Heart left ventricle (tissue), 16 donors: ENCODE results near the gene TAP1. TPM values are rescaled to one million over a fixed set of nuclear protein-coding genes. Genes with fewer than 3 reads are reported as not detected.

Experiments used
- ATAC-seq, 4 donors: fragments of 200-7000 bp; cut with Tn5 transposase; one replicate each; pipeline ENCODE4 v1.9.1; 2020 to 2022; ENCODE audit warnings: moderate library complexity in 4 of 4, mild to moderate bottlenecking in 3 of 4, moderate number of reproducible peaks in 1 of 4
- DNase-seq, 5 donors: peaks; one replicate each; pipeline ENCODE4 v3.0.0-alpha.2; 2020
- H3K27ac ChIP-seq, 12 donors: fragments of 200-600 bp; sonication (generic) in 4 of 12; one replicate each; pipeline versions ENCODE4 v1.5.0 to v1.8.0; 2016 to 2022; ENCODE audit warnings: mild to moderate bottlenecking in 2 of 12
- H3K27me3 ChIP-seq, 9 donors: fragments of 200-600 bp; sonication (generic) in 2 of 9; one replicate each; pipeline versions ENCODE4 v1.5.1 to v1.8.0; 2016 to 2022; ENCODE audit warnings: mild to moderate bottlenecking in 3 of 9
- H3K36me3 ChIP-seq, 9 donors: fragments of 200-600 bp; sonication (generic) in 2 of 9; one replicate each; pipeline versions ENCODE4 v1.5.0 to v1.8.0; 2018 to 2022; ENCODE audit warnings: mild to moderate bottlenecking in 2 of 9
- H3K4me1 ChIP-seq, 12 donors: fragments of 200-600 bp; sonication (generic) in 4 of 12; one replicate each; pipeline versions ENCODE4 v1.5.0 to v1.8.0; 2016 to 2022; ENCODE audit warnings: mild to moderate bottlenecking in 3 of 12
- H3K4me3 ChIP-seq, 12 donors: fragments of 200-600 bp; sonication (generic) in 4 of 12; one replicate each; pipeline versions ENCODE4 v1.5.0 to v1.8.0; 2017 to 2022; ENCODE audit warnings: mild to moderate bottlenecking in 9 of 12, moderate library complexity in 4 of 12
- H3K9me3 ChIP-seq, 12 donors: fragments of 200-600 bp; sonication (generic) in 4 of 12; one replicate each; pipeline versions ENCODE4 v1.5.0 to v1.8.0; 2016 to 2022; ENCODE audit warnings: mild to moderate bottlenecking in 1 of 12
- CTCF ChIP-seq, 12 donors: fragments of 200-600 bp; sonication (generic) in 4 of 12; IDR thresholded peaks; one replicate each; pipeline versions ENCODE4 v1.5.0 to v1.8.0; 2018 to 2022; ENCODE audit warnings: antibody characterized with exemption in 12 of 12, mild to moderate bottlenecking in 5 of 12
- POLR2A ChIP-seq, 2 donors: fragments of 450-650 bp; IDR thresholded peaks; one replicate each; pipeline ENCODE4 v1.6.1; 2017; ENCODE audit warnings: antibody characterized with exemption in 2 of 2, mild to moderate bottlenecking in 2 of 2, moderate library complexity in 2 of 2
- WGBS, 4 donors: extraction: QIAGEN DNeasy Blood & Tissue Kit in 2 of 4; methylation state at CpG; one replicate each; pipeline versions ENCODE4 v1.1.5 to v1.1.7; 2013 to 2018; 5-methylcytosine and 5-hydroxymethylcytosine counted together
- intact Hi-C, 10 donors: fragments of 100-400 bp; cut with DNase I; formaldehyde crosslinking; loops; one replicate each; pipeline versions ENCODE4 v1.11.1 to v1.14.2; 2022
- polyA plus RNA-seq, 2 donors: library from polyadenylated mRNA; stranded (reverse); fragments of 200-250 nt; gene quantifications; one replicate each; pipeline ENCODE4 v1.2.3, GENCODE V29; 2013
- total RNA-seq, 9 donors: library from RNA; depleted of rRNA in 2 of 9; stranded (reverse); fragments of >200 nt in 2 of 9; fragmentation: NEBNext Ultra II Directional in 3 of 9; extraction: Animal tissue kit (Norgen Biotek cat#: 25700) in 3 of 9; gene quantifications; one replicate each; pipeline versions ENCODE4 v1.1.0 to v1.2.4, GENCODE V29; 2016 to 2023
- donor health status: ischemic (EF 13 %, LVEDD 7.1; RV severe dilation, severe dysfunction).
- donor health status: healthy with polysubstance abuse.
- donor health status: DM: no; HTN: yes; CAD: no.
- donor health status: DM: no; HTN: no; CAD: no.
- donor health status: ischemic (EF 25% LVEDD 6.9; RV normal size, moderate dysfunction).
- donor health status: ischemic (EF 25% LVEDD 5.7; RV mildly dilated, moderate dysfunction).
- donor health status: healthy.
- donor health status: DM: yes; HTN: yes; CAD: no.
- donor health status: ischemic (EF 35%, LVEDD 5.7; RV mildly dilated, moderate dysfunction).
- donor health status: nonischemic (EF 11% LVEDD 7.7; RV severe dilation, severe dysfunction).
- donor health status: DM: yes; HTN: yes; CAD: no.
- donor health status: PGD.
- donor health status: ischemic (EF 29% LVEDD 5.4; RV normal size, mild dysfunction).
- donor health status: nonischemic (EF 23%, LVEDD 6.1; RV moderate dilation, normal function).

Gene TAP1
- total and polyA plus RNA-seq, 11 donors: 15.1 to 207 (median 21.6) TPM

- H3K27ac ChIP-seq: peak overlapping the region; percentile 80 to 100 (median 96)
- intact Hi-C loops: loop anchor here in 2 of 10 donors (5.0 kb wide), 2 partner anchors 124 to 129 kb away; partner anchors contain the start of gene BRD2 (in 1 of the 2)
- H3K36me3 ChIP-seq: peaks cover 0 to 69% (median 56%) of the 10 kb centered on the region in 9 donors
- H3K27me3 ChIP-seq: no peaks in the 10 kb centered on the region
- H3K4me3 ChIP-seq: peak overlapping the region; percentile 61 to 93 (median 81)
- no peaks in the 10 kb centered on the region for H3K9me3 ChIP-seq
- TF ChIP-seq CTCF (IDR thresholded peaks at IDR 0.05): no peak
- no peak for TF ChIP-seq POLR2A (IDR thresholded peaks at IDR 0.05)
- peak in 1 of 4 donors; percentile 1 for ATAC-seq
- peak in 3 of 5 donors; percentile 11 to 29 (median 17) for DNase-seq
- H3K4me1 ChIP-seq: peaks cover 0 to 77% (median 17%) of the 10 kb centered on the region in 12 donors
- 9 to 14% (median 10%) methylated on average over 25 to 28 of the region's 28 CpGs for WGBS, 4 donors
These were observed 10.0 kb downstream of the TAP1 start for GRCh38 chr6:32843331-32843978.

GRCh38 chr6:32842690-32843089 is 10.8 kb downstream of the TAP1 start:
- ATAC-seq: no peak

GRCh38 chr6:32842021-32842650 is 11.4 kb downstream of the TAP1 start:
- no peak for TF ChIP-seq POLR2A (IDR thresholded peaks at IDR 0.05)
- TF ChIP-seq CTCF (IDR thresholded peaks at IDR 0.05): no peak
- DNase-seq (no peak), ATAC-seq (no peak)
- Histone ChIP-seq H3K27ac (peak overlapping the region in 5 of 12 donors; percentile 7 to 100 (median 94)), H3K4me1 (peaks cover 0 to 72% (median 25%) of the 10 kb centered on the region in 12 donors), H3K36me3 (peaks cover 0 to 59% (median 43%) of the 10 kb centered on the region in 9 donors), H3K4me3 (peak overlapping the region in 5 of 12 donors; percentile 81 to 93 (median 85)), H3K9me3 (no peaks in the 10 kb centered on the region), H3K27me3 (no peaks in the 10 kb centered on the region)
- intact Hi-C loops: loop anchor here in 2 of 10 donors (5.0 kb wide), 2 partner anchors 125 to 130 kb away; partner anchors contain the start of gene BRD2 (in 1 of the 2)
- WGBS, 4 donors: 85 to 94% (median 92%) methylated on average over 6 of the region's 6 CpGs

More at GRCh38 chr6:32842690-32843089, 10.8 kb downstream of the TAP1 start:
- intact Hi-C loops: loop anchor here in 2 of 10 donors (5.0 kb wide), 2 partner anchors 125 to 130 kb away; partner anchors contain the start of gene BRD2 (in 1 of the 2)
- WGBS, 4 donors: 78 to 87% (median 81%) methylated on average over 8 of the region's 8 CpGs
- TF ChIP-seq CTCF (IDR thresholded peaks at IDR 0.05) (no peak), POLR2A (IDR thresholded peaks at IDR 0.05) (no peak)
- Histone ChIP-seq H3K36me3 (peaks cover 0 to 61% (median 49%) of the 10 kb centered on the region in 9 donors), H3K9me3 (no peaks in the 10 kb centered on the region), H3K4me1 (peaks cover 0 to 72% (median 20%) of the 10 kb centered on the region in 12 donors), H3K27me3 (no peaks in the 10 kb centered on the region), H3K4me3 (peak overlapping the region in 9 of 12 donors; percentile 64 to 93 (median 83)), H3K27ac (peak overlapping the region in 8 of 12 donors; percentile 92 to 100 (median 98))
- DNase-seq: peak in 1 of 5 donors; percentile 33
